Naive thymus-derived CD4-positive, alpha-beta T cell (primary cell): ENCODE results near the gene DYNLRB1. TPM values are rescaled to one million over a fixed set of nuclear protein-coding genes. Genes with fewer than 3 reads are reported as not detected.

Experiments used
- ATAC-seq: fragments of 150-1000 bp; cut with Tn5 transposase; 2 replicates; pipeline ENCODE4 v1.10.0; 2021; ENCODE audit warnings: mild to moderate bottlenecking, moderate library complexity
- CTCF ChIA-PET: fragments of 350-600 bp; sonication (Branson Sonifier 250); formaldehyde crosslinking; loops from one replicate; lab custom pipeline; 2021; ENCODE audit warnings: antibody characterized with exemption; lab: Charles Lee
- POLR2A ChIA-PET: fragments of 350-600 bp; sonication (Branson Sonifier 250); formaldehyde crosslinking; loops from one replicate; lab custom pipeline; 2021; ENCODE audit warnings: antibody characterized with exemption, inconsistent platforms; lab: Charles Lee
- DNase-seq, 9 donors: peaks; one replicate each; pipeline versions ENCODE4 v3.0.0 to v3.0.0-alpha.2; 2020 to 2022; ENCODE audit warnings: mixed read lengths in 1 of 9
- H3K27ac ChIP-seq: one replicate; pipeline ENCODE4 v1.7.0; 2013; ENCODE audit warnings: mild to moderate bottlenecking, low read depth, low read length, moderate library complexity
- H3K27me3 ChIP-seq, 2 donors: one replicate each; pipeline ENCODE4 v1.7.0; 2013; ENCODE audit warnings: low read length in 2 of 2, mild to moderate bottlenecking in 2 of 2, moderate library complexity in 2 of 2; ENCODE audit not compliant: control insufficient read depth in 2 of 2, insufficient read depth in 2 of 2
- H3K36me3 ChIP-seq, 3 experiments: 1 replicate in 2 of 3; 2 replicates in 1 of 3; pipeline ENCODE4 v1.7.0; 2013; ENCODE audit warnings: low read length in 3 of 3, mild to moderate bottlenecking in 3 of 3, moderate library complexity in 1 of 3; ENCODE audit not compliant: insufficient read depth in 3 of 3, control insufficient read depth in 2 of 3
- H3K4me1 ChIP-seq, 2 donors: one replicate each; pipeline ENCODE4 v1.7.0; 2013; ENCODE audit warnings: low read length in 2 of 2, mild to moderate bottlenecking in 2 of 2, moderate library complexity in 1 of 2; ENCODE audit not compliant: control insufficient read depth in 2 of 2, insufficient read depth in 2 of 2
- H3K4me3 ChIP-seq: 2 replicates; pipeline ENCODE4 v1.7.0; 2013; ENCODE audit warnings: mild to moderate bottlenecking, low read length
- H3K9me3 ChIP-seq, 3 experiments: 1 replicate in 2 of 3; 2 replicates in 1 of 3; pipeline ENCODE4 v1.7.0; 2013; ENCODE audit warnings: low read length in 3 of 3; ENCODE audit not compliant: control insufficient read depth in 2 of 3
- H3K27ac Mint-ChIP-seq, 9 donors: one replicate each; pipeline ENCODE4 v1.8.0; 2020 to 2022; ENCODE audit warnings: mixed read lengths in 9 of 9, mild to moderate bottlenecking in 8 of 9, moderate library complexity in 5 of 9, inconsistent platforms in 2 of 9
- H3K27me3 Mint-ChIP-seq, 5 donors: one replicate each; pipeline ENCODE4 v1.8.0; 2021 to 2022; ENCODE audit warnings: mixed read lengths in 5 of 5, mild to moderate bottlenecking in 1 of 5
- H3K36me3 Mint-ChIP-seq, 5 donors: one replicate each; pipeline ENCODE4 v1.8.0; 2020 to 2022; ENCODE audit warnings: mixed read lengths in 5 of 5, mild to moderate bottlenecking in 3 of 5, inconsistent platforms in 1 of 5
- H3K4me1 Mint-ChIP-seq, 7 donors: one replicate each; pipeline ENCODE4 v1.8.0; 2020 to 2022; ENCODE audit warnings: mixed read lengths in 7 of 7, mild to moderate bottlenecking in 3 of 7, inconsistent platforms in 1 of 7
- H3K4me3 Mint-ChIP-seq, 10 donors: one replicate each; pipeline ENCODE4 v1.8.0; 2020 to 2022; ENCODE audit warnings: mild to moderate bottlenecking in 10 of 10, mixed read lengths in 10 of 10, moderate library complexity in 6 of 10, inconsistent platforms in 2 of 10
- H3K9me3 Mint-ChIP-seq, 11 donors: one replicate each; pipeline ENCODE4 v1.8.0; 2020 to 2022; ENCODE audit warnings: mixed read lengths in 11 of 11, mild to moderate bottlenecking in 4 of 11, inconsistent platforms in 1 of 11, moderate library complexity in 1 of 11
- intact Hi-C, 2 donors: fragments of 100-400 bp; cut with micrococcal nuclease; formaldehyde crosslinking; loops; one replicate each; pipeline ENCODE4 v1.15.1; 2023
- polyA plus RNA-seq, 2 donors: library from polyadenylated mRNA; unstranded; fragments of 300-500 nt; fragmentation: Illumina TruSeq; gene quantifications; one replicate each; pipeline ENCODE4 v1.2.3, GENCODE V29; 2021
- total RNA-seq, 6 experiments: library from RNA in 5 of 6; stranded (reverse) in 5 of 6; gene quantifications; 1 replicate in 5 of 6; 2 replicates in 1 of 6; pipeline ENCODE4 v1.2.3 and lab custom pipeline; 2021 to 2026

The DYNLRB1 gene
- total and polyA plus RNA-seq, 7 experiments from 2014 or later, result 45.9 to 275 (median 65.9) TPM

DNA sequence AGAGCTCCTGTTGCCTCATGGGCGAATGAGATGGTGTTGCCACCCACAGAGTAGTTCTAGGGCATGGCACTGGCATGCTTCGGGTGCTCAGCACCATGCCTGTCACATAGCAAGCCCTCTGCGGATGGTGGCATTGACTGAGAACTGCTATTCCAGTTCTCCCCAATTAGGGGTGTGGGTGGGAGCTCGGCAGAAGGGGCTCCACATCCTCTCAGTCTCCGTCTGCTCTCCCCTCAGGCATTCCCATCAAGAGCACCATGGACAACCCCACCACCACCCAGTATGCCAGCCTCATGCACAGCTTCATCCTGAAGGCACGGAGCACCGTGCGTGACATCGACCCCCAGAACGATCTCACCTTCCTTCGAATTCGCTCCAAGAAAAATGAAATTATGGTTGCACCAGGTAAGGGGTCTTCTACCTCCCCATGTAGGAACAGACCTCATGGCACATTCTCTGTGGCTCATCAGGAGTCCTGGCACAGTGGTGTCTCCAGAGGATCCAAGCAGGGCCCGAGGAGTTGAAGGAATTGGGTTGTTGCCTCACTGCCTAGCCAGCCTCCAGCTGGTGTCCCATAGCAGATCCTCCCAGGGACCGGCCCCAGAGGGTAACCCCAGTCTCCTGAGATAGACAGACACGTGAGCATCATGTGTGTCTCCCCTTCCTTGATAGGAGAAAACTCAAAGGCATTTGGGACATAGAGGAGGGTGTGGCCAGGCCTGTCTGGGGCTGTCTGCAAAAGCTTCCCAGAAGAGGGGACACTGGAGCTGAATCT lies 18.4 kb downstream of the DYNLRB1 start:
- peaks cover 0 to 2% of the 10 kb centered on the region in 2 donors for H3K4me1 ChIP-seq
- H3K36me3 Mint-ChIP-seq, result peaks cover 0 to 29% (median 8%) of the 10 kb centered on the region in 5 donors
- peaks cover 5 to 19% (median 8%) of the 10 kb centered on the region in 7 donors for H3K4me1 Mint-ChIP-seq
- no peaks in the 10 kb centered on the region for H3K27me3 Mint-ChIP-seq
- H3K9me3 Mint-ChIP-seq, result no peaks in the 10 kb centered on the region
- ChIA-PET CTCF (interaction anchor here (0.9 kb wide), 1 partner anchor 233 kb away, joined by 4 read pairs; no protein-coding TSS in a partner anchor), POLR2A (interaction anchor here (0.7 kb wide), 1 partner anchor 51 kb away, joined by 3 read pairs; no protein-coding TSS in a partner anchor)
- H3K27ac ChIP-seq, result no peak overlapping the region
- H3K4me3 Mint-ChIP-seq, result no peak overlapping the region
- peak overlapping the region in 2 of 9 donors; percentile 60 to 70 for H3K27ac Mint-ChIP-seq
- H3K36me3 ChIP-seq, result peaks cover 7 to 82% (median 14%) of the 10 kb centered on the region in 3 experiments
- ATAC-seq, result no peak
- DNase-seq, result no peak
- H3K4me3 ChIP-seq, result no peak overlapping the region
- no peaks in the 10 kb centered on the region for H3K9me3 ChIP-seq
- no peaks in the 10 kb centered on the region for H3K27me3 ChIP-seq
- intact Hi-C loops, result loop anchor here in 1 of 2 donors (5.0 kb wide), 2 partner anchors 222 to 233 kb away; no protein-coding TSS in a partner anchor

GRCh38 chr20:34535301-34535840 lies 19.1 kb downstream of the DYNLRB1 start:
- peaks cover 5 to 18% (median 8%) of the 10 kb centered on the region in 7 donors for H3K4me1 Mint-ChIP-seq
- POLR2A ChIA-PET, result no interaction called here
- intact Hi-C loops, result loop anchor here in 1 of 2 donors (5.0 kb wide), 2 partner anchors 223 to 232 kb away; no protein-coding TSS in a partner anchor

GRCh38 chr20:34535857-34536256 lies 19.6 kb downstream of the DYNLRB1 start:
- no peaks in the 10 kb centered on the region for H3K9me3 Mint-ChIP-seq

More at GRCh38 chr20:34535301-34535840, 19.1 kb downstream of the DYNLRB1 start:
- H3K4me3 ChIP-seq, result no peak overlapping the region
- no peak for DNase-seq
- peaks cover under 1 to 82% (median 14%) of the 10 kb centered on the region in 3 experiments for H3K36me3 ChIP-seq
- H3K9me3 Mint-ChIP-seq, result no peaks in the 10 kb centered on the region
- H3K27me3 ChIP-seq, result no peaks in the 10 kb centered on the region
- H3K36me3 Mint-ChIP-seq, result peaks cover 2 to 32% (median 10%) of the 10 kb centered on the region in 5 donors
- no peak for ATAC-seq
- CTCF ChIA-PET, result no interaction called here
- H3K27ac Mint-ChIP-seq, result peak overlapping the region in 2 of 9 donors; percentile 9 to 52
- H3K9me3 ChIP-seq, result no peaks in the 10 kb centered on the region
- H3K27me3 Mint-ChIP-seq, result no peaks in the 10 kb centered on the region
- no peak overlapping the region for H3K4me3 Mint-ChIP-seq
- H3K4me1 ChIP-seq, result peaks cover 0 to 6% of the 10 kb centered on the region in 2 donors
- H3K27ac ChIP-seq, result no peak overlapping the region

GRCh38 chr20:34536798-34537394 lies 20.7 kb downstream of the DYNLRB1 start:
- ChIA-PET POLR2A (no interaction called here), CTCF (interaction anchor here (0.7 kb wide), 1 partner anchor 436 kb away, joined by 4 read pairs; no protein-coding TSS in a partner anchor)
- Mint-ChIP-seq H3K27ac (peak overlapping the region in 2 of 9 donors; percentile 28 to 45), H3K27me3 (no peaks in the 10 kb centered on the region), H3K4me1 (peaks cover 0 to 19% (median 11%) of the 10 kb centered on the region in 7 donors), H3K36me3 (peaks cover 5 to 41% (median 12%) of the 10 kb centered on the region in 5 donors), H3K4me3 (no peak overlapping the region), H3K9me3 (no peaks in the 10 kb centered on the region)
- intact Hi-C loops, result loop anchor here in 1 of 2 donors (5.0 kb wide), 2 partner anchors 225 to 230 kb away; no protein-coding TSS in a partner anchor
- H3K27ac ChIP-seq, result no peak overlapping the region
- no peak overlapping the region for H3K4me3 ChIP-seq
- peaks cover 4 to 82% (median 14%) of the 10 kb centered on the region in 3 experiments for H3K36me3 ChIP-seq
- no peaks in the 10 kb centered on the region for H3K27me3 ChIP-seq
- H3K9me3 ChIP-seq, result no peaks in the 10 kb centered on the region
- peak in 5 of 9 donors; percentile 21 to 49 (median 28) for DNase-seq
- ATAC-seq, result peak; percentile 57
- H3K4me1 ChIP-seq, result peaks cover 0 to 20% of the 10 kb centered on the region in 2 donors

More at GRCh38 chr20:34535857-34536256, 19.6 kb downstream of the DYNLRB1 start:
- Mint-ChIP-seq H3K4me1 (peaks cover 2 to 17% (median 7%) of the 10 kb centered on the region in 7 donors), H3K4me3 (no peak overlapping the region), H3K27ac (peak overlapping the region in 2 of 9 donors; percentile 9 to 38), H3K36me3 (peaks cover 5 to 34% (median 12%) of the 10 kb centered on the region in 5 donors), H3K27me3 (no peaks in the 10 kb centered on the region)
- intact Hi-C loops, result loop anchor here in 1 of 2 donors (5.0 kb wide), 2 partner anchors 224 to 231 kb away; no protein-coding TSS in a partner anchor
- ChIA-PET POLR2A (no interaction called here), CTCF (no interaction called here)
- Histone ChIP-seq H3K4me3 (no peak overlapping the region), H3K4me1 (peaks cover 0 to 10% of the 10 kb centered on the region in 2 donors), H3K27ac (no peak overlapping the region), H3K27me3 (no peaks in the 10 kb centered on the region), H3K36me3 (peaks cover 3 to 82% (median 14%) of the 10 kb centered on the region in 3 experiments), H3K9me3 (no peaks in the 10 kb centered on the region)
- DNase-seq (no peak), ATAC-seq (no peak)

GRCh38 chr20:34537651-34538050 lies 21.4 kb downstream of the DYNLRB1 start:
- Mint-ChIP-seq H3K4me3 (no peak overlapping the region), H3K27me3 (no peaks in the 10 kb centered on the region), H3K4me1 (peaks cover 0 to 19% (median 11%) of the 10 kb centered on the region in 7 donors), H3K27ac (peak overlapping the region in 1 of 9 donors; percentile 9), H3K36me3 (peaks cover 5 to 41% (median 12%) of the 10 kb centered on the region in 5 donors), H3K9me3 (no peaks in the 10 kb centered on the region)
- H3K27me3 ChIP-seq, result no peaks in the 10 kb centered on the region
- H3K36me3 ChIP-seq, result peaks cover 4 to 75% (median 10%) of the 10 kb centered on the region in 3 experiments
- DNase-seq (no peak), ATAC-seq (no peak)
- H3K4me3 ChIP-seq, result no peak overlapping the region
- H3K4me1 ChIP-seq, result peaks cover 0 to 21% of the 10 kb centered on the region in 2 donors
- ChIA-PET POLR2A (no interaction called here), CTCF (interaction anchor here (0.9 to 3.6 kb wide), 3 partner anchors 144 to 232 kb away, joined by 4 to 32 read pairs (median 6); no protein-coding TSS in a partner anchor)
- no peaks in the 10 kb centered on the region for H3K9me3 ChIP-seq
- intact Hi-C loops, result loop anchor here (1.0 to 5.0 kb wide), 5 partner anchors 21 to 232 kb away; partner anchors contain the start of gene DYNLRB1 (in 1 of the 2)
- no peak overlapping the region for H3K27ac ChIP-seq
